GM12892 (cell line): Measurements from ENCODE around the gene ARPC1B.
"Not testable (repeated sequence)": the region's sequence is repeated elsewhere in the genome, so short reads cannot be mapped to it uniquely, and the experiment has no call there.

Experiments used
- DNase-seq: peaks from one replicate; pipeline ENCODE4 v3.0.0; 2011; ENCODE audit not compliant: insufficient read length
- FAIRE-seq: peaks from 2 replicates; lab custom pipeline; 2011; peaks lifted over from hg19 to GRCh38; lab: Jason Lieb, UNC
- POLR2A ChIP-seq: IDR thresholded peaks from 2 replicates; pipeline ENCODE4 v1.6.1; 2011; ENCODE audit warnings: low read depth, low read length, control low read depth
- POLR2AphosphoS5 ChIP-seq: IDR thresholded peaks from 2 replicates; pipeline ENCODE4 v1.6.1; 2011; ENCODE audit warnings: low read depth, low read length, control low read depth
- TAF1 ChIP-seq: IDR thresholded peaks from 2 replicates; pipeline ENCODE4 v1.6.1; 2011; ENCODE audit warnings: low read depth, mild to moderate bottlenecking, control low read depth, low read length, borderline replicate concordance

Gene ARPC1B

DNA sequence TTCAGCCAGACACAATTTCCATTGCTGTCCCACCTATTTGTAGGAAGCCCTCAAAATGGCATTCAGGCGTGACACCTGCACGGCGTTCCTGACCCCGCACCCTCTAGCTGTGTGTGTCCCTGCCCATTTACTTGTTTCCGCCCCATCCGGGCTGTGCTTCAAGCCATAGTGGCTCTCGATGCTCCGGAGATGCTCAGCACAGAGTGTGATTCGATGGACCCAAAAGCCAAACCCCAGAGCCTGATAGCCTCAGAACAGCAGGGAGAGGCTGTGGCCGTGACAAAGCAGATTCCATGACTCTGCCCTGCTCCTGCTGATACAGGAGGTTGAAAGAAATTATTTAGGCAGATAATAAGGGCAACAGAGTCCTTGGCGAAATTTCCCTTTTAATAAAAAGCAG lies 47.7 kb downstream of the ARPC1B start:
- TF ChIP-seq TAF1 (no peak), POLR2A (no peak), POLR2AphosphoS5 (no peak)
- DNase-seq (no peak), FAIRE-seq (no peak)

DNA sequence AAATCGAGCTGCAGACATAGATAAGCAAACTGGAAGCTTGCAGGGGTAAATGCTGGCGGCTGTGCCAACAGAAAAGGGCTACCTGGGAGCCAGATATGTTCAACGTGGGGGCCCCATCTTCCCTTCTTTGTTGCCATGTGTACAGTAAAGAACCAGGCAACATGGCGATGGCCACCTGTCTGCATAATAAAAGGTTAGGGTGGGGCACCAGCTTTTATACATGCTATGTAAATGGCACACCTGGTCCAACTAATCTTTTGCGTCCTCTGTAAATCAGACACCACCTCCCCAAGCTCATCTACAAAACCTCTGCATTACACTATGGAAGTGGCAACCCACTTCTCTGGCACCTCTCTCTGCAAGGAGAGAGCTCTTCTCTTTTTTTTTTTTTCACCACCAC lies 48.1 kb downstream of the ARPC1B start:
- DNase-seq: no peak
- FAIRE-seq: no peak
- TF ChIP-seq TAF1 (no peak), POLR2A (no peak), POLR2AphosphoS5 (no peak)

DNA sequence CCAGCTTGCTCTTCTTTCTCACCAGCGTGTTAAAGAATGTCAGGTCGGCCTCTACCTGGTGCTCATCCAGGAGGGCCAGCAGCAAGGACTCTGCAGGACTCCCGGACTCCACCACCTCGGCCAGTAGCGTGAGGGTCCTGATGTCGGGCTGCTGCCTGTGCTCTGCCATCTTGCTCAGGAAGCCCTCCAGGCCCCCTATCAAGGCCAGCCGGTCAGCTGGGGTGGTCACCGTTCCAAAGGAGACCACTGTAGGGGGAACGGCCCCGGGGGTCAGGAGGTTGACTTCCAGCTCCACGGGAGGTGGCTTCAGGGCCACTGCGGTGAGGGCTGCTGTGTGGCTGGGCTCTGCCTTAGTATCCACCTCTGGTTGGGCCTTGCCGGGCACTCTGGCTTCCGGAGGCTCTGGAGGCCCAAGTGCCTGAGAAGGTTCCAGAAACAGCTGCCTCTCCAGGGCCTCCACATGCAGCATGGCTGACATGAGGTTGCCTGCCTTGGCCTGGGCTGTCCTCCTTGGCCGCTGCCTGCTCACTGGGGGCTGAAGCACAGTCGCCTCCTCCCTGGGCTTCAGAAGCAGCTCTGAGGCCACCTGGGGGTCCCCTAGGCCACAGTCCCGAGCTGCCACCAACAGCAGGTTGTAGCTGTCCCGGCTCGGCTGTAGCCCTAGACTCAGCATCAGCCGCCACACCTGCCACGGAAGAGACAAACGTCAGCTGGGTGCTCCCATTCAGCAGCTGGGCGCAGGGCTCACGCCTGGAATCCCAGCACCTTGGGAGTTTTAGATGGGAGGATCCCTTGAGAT lies 50.6 kb downstream of the ARPC1B start:
- FAIRE-seq: no peak

DNA sequence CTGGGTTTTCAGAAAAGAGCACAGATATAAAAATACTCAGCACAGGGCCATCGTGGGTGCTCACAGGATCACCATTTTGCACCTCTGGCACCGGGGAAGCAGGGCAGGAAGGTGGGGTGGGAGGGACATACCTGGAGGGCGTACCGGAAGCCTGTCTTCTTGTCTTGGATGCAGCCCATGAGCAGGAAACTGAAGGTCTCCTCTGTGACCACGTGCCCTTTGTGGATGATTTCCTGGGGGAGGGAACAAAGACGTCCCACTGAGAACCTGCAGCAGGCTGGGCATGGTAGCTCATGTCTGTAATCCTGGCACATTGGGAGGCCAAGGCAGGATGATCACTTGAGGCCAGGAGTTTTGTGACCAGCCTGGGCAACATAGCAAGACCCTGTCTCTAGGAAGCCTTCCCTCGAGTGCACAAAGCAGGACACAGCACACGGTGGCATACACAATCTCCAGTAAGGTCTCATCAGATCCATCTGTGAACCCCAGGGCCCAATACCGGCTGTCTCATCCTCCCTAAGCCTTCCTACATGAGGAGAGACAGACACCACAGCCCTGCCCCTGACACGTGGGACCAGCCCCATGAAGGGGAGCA lies 54.5 kb downstream of the ARPC1B start:
- no peak for TF ChIP-seq POLR2A
- TF ChIP-seq TAF1: no peak
- no peak for TF ChIP-seq POLR2AphosphoS5
- DNase-seq: no peak

More for the DNA sequence above, 50.6 kb downstream of the ARPC1B start:
- TF ChIP-seq POLR2A: no peak
- TF ChIP-seq POLR2AphosphoS5: no peak
- no peak for TF ChIP-seq TAF1
- no peak for DNase-seq

DNA sequence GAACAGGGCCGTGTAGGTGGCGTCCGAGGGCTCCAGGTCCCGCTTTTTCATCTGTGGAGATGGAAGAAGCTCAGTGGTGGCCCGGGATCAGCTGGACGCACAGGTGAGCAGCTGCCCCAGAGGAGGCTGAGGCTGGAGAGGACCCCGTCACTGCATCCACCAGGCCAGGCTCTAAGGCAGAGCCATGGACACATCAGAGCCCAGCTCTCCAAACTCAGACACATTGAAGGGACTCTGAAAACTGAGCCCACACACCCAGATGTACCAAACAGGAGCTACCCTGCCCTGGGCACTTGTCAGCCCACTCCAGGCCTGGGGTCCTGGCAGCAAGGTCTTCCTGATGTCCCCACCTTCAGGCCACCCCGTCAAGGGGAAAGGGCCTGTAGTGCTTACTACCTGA lies 55.2 kb downstream of the ARPC1B start:
- FAIRE-seq (no peak), DNase-seq (no peak)
- TF ChIP-seq POLR2AphosphoS5 (no peak), TAF1 (no peak), POLR2A (no peak)

More for the DNA sequence above, 54.5 kb downstream of the ARPC1B start:
- no peak for FAIRE-seq

DNA sequence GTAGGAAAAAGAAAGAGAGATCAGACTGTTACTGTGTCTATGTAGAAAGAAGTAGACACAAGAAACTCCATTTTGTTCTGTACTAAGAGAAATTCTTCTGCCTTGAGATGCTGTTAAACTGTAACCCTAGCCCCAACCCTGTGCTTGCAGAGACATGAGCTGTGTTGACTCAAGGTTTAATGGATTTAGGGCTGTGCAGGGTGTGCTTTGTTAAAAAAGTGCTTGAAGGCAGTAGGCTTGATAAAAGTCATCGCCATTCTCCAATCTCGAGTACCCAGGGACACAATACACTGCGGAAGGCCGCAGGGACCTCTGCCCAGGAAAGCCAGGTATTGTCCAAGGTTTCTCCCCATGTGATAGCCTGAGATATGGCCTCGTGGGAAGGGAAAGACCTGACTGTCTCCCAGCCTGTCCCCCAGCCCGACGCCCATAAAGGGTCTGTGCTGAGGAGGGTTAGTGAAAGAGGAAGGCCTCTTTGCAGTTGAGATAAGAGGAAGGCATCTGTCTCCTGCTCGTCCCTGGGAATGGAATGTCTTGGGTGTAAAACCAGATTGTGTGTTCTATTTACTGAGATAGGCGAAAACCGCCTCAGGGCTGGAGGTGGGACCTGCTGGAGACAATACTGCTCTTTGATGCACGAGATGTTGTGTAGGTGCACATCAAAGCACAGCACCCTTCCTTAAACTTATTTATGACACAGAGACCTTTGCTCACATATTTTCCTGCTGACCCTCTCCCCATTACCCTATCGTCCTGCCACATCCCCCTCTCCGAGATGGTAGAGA lies 57.4 kb downstream of the ARPC1B start:
- not testable (repeated sequence) for FAIRE-seq, DNase-seq

DNA sequence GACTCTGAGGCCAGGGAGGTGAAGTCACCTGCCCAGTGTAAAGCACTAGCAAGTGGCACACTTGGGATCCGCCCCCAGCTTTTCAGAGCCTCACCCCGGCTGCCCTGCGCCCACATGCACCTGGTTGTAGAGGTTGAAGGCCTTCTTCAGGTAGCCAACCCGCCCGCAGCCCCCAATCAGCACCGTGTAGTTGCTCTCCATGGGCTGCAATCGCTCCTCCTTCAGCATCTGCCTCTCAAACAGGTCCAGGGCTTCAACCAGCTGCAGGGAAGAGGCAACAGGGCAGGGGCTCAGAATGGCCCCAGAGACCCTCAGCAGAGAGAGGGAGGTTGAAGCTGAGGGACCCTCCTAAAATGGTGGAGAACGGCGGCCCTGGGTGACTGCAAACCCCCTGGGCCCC lies 58.6 kb downstream of the ARPC1B start:
- no peak for TF ChIP-seq POLR2AphosphoS5
- TF ChIP-seq POLR2A: no peak
- no peak for TF ChIP-seq TAF1
- DNase-seq (no peak), FAIRE-seq (no peak)

DNA sequence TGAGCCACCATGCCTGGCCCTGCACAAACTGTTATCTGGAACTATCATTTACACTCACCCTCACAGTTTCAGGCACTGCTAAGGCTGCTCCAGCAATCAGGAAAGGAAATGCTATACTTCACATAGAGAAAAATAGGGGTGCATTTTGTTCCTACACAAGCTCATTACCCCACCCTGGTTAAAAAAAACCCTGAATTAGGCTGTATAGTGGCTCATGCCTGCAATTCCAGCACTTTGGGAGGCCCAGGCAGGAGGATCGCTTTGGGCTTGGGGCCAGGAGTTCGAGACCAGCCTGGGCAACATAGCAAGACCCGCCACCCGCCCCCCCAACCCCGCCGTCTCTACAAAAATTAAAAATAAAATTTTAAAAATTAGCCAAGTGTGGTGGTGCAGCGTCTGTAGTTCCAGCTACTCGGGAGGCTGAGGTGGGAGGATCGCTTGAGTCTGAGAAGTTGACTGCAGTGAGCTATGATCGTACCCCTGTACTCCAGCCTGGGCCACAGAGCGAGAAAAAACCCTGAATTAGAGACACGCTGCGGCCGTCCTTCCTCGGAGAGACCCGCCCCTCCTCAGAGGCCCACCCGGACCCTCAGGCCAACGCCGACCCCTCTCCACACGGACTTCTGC lies 63.5 kb downstream of the ARPC1B start:
- TF ChIP-seq POLR2A (no peak), POLR2AphosphoS5 (no peak)
- no peak for DNase-seq
- FAIRE-seq: no peak

DNA sequence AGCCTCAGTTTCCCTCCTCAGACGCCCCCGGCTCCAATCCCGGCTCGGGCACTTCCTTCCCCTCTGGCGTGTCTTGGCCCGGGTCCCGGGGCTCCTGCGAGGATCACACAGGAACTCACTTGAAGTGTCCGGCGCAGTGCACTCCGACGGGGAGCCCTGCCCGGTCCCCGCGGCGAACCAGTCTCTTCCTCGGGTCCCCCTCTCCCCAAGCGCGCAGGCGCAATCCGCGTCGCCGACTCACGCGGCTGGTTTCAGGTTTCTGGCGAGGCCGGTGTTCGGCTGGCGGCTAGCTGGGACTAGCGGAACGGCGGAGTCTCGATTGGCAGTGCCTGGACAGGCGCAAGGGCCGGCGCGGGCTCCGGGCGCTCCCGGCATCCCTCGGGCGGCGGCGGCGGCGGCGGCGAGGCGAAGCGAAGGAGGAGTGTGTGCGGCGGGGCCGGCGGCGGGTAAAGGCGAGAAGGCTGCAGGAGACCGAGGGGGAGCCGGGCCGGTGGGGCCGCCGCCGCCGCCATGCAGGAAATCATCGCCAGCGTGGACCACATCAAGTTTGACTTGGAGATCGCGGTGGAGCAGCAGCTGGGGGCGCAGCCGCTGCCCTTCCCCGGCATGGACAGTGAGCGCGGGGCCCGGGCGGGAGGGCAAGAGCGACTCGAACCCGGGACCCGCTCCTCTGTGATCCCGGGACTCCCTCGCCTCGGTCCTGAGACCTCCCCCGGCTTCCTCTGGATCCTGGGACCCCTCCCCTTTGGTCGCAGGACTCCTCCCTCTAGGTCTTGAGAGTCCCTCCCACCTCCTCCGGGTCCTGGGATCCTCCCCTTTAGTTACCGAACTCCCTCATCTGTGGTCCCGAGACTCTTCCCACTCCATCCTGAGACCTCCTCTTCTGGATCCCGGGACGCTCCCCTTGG lies 64.3 kb downstream of the ARPC1B start, which contains the start of the genes CPSF4 and PTCD1:
Gene CPSF4, plus strand, starts transcription at position 371 of the 908 bp plus-strand sequence. Its CDS starts 140 bp downstream, at position 511.
Gene PTCD1, minus strand, starts transcription at position 226 of the 908 bp plus-strand sequence. CDS start 3,556 bp downstream, outside the sequence.
- TF ChIP-seq TAF1 (0 out of 2 replicates have a peak, but pooled peaks have one; percentile 9), POLR2A (peak; percentile 79; the same call in 1 of the 2 replicates), POLR2AphosphoS5 (no peak)
- DNase-seq: peak; percentile 98
- peak; percentile 97 for FAIRE-seq

DNA sequence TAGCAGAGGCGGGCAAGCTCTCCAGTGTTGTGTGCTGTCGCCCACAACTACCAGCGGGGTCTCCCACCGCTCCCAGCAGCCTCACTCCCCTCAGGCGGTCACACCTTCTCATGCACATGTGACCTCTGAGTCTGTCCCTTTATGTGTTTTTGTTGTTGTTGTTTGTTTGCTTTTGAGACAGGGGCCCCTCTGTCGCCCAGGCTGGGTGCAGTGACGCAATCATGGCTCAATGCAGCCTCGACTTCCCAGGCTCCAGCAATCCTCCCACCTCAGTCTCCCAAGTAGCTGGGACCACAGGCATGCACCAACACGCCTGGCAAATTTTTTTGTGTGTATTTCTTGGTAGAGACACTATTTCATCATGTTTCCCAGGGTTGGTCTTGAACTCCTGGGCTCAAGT lies 65.7 kb downstream of the ARPC1B start:
- TF ChIP-seq POLR2AphosphoS5 (no peak), POLR2A (no peak), TAF1 (no peak)
- FAIRE-seq (no peak), DNase-seq (no peak)
